HUES6 (cell line): ENCODE results near the gene CBARP.

Experiments
- H3K27ac ChIP-seq: 2 replicates; pipeline ENCODE4 v1.7.0; 2013; ENCODE audit warnings: low read depth, mild to moderate bottlenecking, low read length, inconsistent platforms
- H3K27me3 ChIP-seq: 2 replicates; pipeline ENCODE4 v1.6.1; 2013; ENCODE audit warnings: low read length; ENCODE audit not compliant: control insufficient read depth, insufficient read depth
- H3K36me3 ChIP-seq: 2 replicates; pipeline ENCODE4 v1.6.1; 2013; ENCODE audit warnings: low read length; ENCODE audit not compliant: control insufficient read depth, insufficient read depth
- H3K4me1 ChIP-seq: 2 replicates; pipeline ENCODE4 v1.6.1; 2013; ENCODE audit warnings: low read length; ENCODE audit not compliant: control insufficient read depth, insufficient read depth
- H3K4me3 ChIP-seq: 2 replicates; pipeline ENCODE4 v1.5.1; 2013; ENCODE audit warnings: low read depth, low read length
- H3K9ac ChIP-seq: one replicate; pipeline ENCODE4 v1.6.1; 2013; ENCODE audit warnings: mild to moderate bottlenecking, low read length
- H3K9me3 ChIP-seq: 2 replicates; pipeline ENCODE4 v1.6.1; 2013; ENCODE audit warnings: low read depth, low read length; ENCODE audit not compliant: control insufficient read depth, insufficient read depth

CBARP gene

GRCh38 chr19:1232652-1233072, 5.1 kb downstream of the CBARP start:
- Histone ChIP-seq H3K9ac (no peak overlapping the region), H3K27me3 (no peaks in the 10 kb centered on the region), H3K9me3 (no peaks in the 10 kb centered on the region), H3K4me3 (no peak overlapping the region), H3K27ac (no peak overlapping the region), H3K36me3 (peaks cover 49% of the 10 kb centered on the region), H3K4me1 (peaks cover 5% of the 10 kb centered on the region; the same call in 1 of the 2 replicates)

GRCh38 chr19:1231729-1232637, 5.8 kb downstream of the CBARP start:
- H3K9ac ChIP-seq, result no peak overlapping the region

GRCh38 chr19:1230783-1231489, 6.9 kb downstream of the CBARP start:
- Histone ChIP-seq H3K9me3 (no peaks in the 10 kb centered on the region), H3K9ac (no peak overlapping the region), H3K36me3 (peaks cover 62% of the 10 kb centered on the region), H3K4me1 (no peaks in the 10 kb centered on the region), H3K4me3 (no peak overlapping the region), H3K27ac (no peak overlapping the region), H3K27me3 (no peaks in the 10 kb centered on the region)

More at GRCh38 chr19:1231729-1232637, 5.8 kb downstream of the CBARP start:
- peaks cover 53% of the 10 kb centered on the region for H3K36me3 ChIP-seq
- no peaks in the 10 kb centered on the region for H3K9me3 ChIP-seq
- no peaks in the 10 kb centered on the region for H3K27me3 ChIP-seq
- H3K4me1 ChIP-seq, result peaks cover 5% of the 10 kb centered on the region; the same call in 1 of the 2 replicates
- no peak overlapping the region for H3K27ac ChIP-seq
- H3K4me3 ChIP-seq, result no peak overlapping the region

- H3K9me3 ChIP-seq, result no peaks in the 10 kb centered on the region
- no peak overlapping the region for H3K27ac ChIP-seq
- H3K4me1 ChIP-seq, result no peaks in the 10 kb centered on the region
- H3K4me3 ChIP-seq, result no peak overlapping the region
- H3K9ac ChIP-seq, result no peak overlapping the region
- H3K36me3 ChIP-seq, result peaks cover 60% of the 10 kb centered on the region
- no peaks in the 10 kb centered on the region for H3K27me3 ChIP-seq
Measured at GRCh38 chr19:1229924-1230782, 7.7 kb downstream of the CBARP start.

GRCh38 chr19:1229056-1229923, 8.5 kb downstream of the CBARP start:
- no peaks in the 10 kb centered on the region for H3K27me3 ChIP-seq
- no peaks in the 10 kb centered on the region for H3K9me3 ChIP-seq
- H3K27ac ChIP-seq, result no peak overlapping the region
- H3K9ac ChIP-seq, result no peak overlapping the region
- H3K4me3 ChIP-seq, result no peak overlapping the region
- peaks cover 60% of the 10 kb centered on the region for H3K36me3 ChIP-seq
- no peaks in the 10 kb centered on the region for H3K4me1 ChIP-seq

GRCh38 chr19:1228161-1228957, 9.4 kb downstream of the CBARP start:
- Histone ChIP-seq H3K27ac (no peak overlapping the region), H3K9ac (no peak overlapping the region), H3K9me3 (no peaks in the 10 kb centered on the region), H3K27me3 (no peaks in the 10 kb centered on the region), H3K36me3 (peaks cover 54% of the 10 kb centered on the region), H3K4me3 (no peak overlapping the region), H3K4me1 (no peaks in the 10 kb centered on the region)

- no peak overlapping the region for H3K4me3 ChIP-seq
- H3K36me3 ChIP-seq, result peaks cover 54% of the 10 kb centered on the region
- no peak overlapping the region for H3K27ac ChIP-seq
- H3K27me3 ChIP-seq, result no peaks in the 10 kb centered on the region
- no peaks in the 10 kb centered on the region for H3K4me1 ChIP-seq
- H3K9ac ChIP-seq, result no peak overlapping the region
- H3K9me3 ChIP-seq, result no peaks in the 10 kb centered on the region
Measured at GRCh38 chr19:1227304-1228054, 10.3 kb downstream of the CBARP start.

- Histone ChIP-seq H3K9me3 (no peaks in the 10 kb centered on the region), H3K27ac (no peak overlapping the region), H3K27me3 (no peaks in the 10 kb centered on the region), H3K4me3 (no peak overlapping the region), H3K36me3 (peaks cover 51% of the 10 kb centered on the region), H3K4me1 (no peaks in the 10 kb centered on the region), H3K9ac (no peak overlapping the region)
Measured at GRCh38 chr19:1226522-1227303, 11.1 kb downstream of the CBARP start.

GRCh38 chr19:1226227-1226518, 11.6 kb downstream of the CBARP start:
- Histone ChIP-seq H3K4me1 (no peaks in the 10 kb centered on the region), H3K27ac (no peak overlapping the region), H3K36me3 (peaks cover 51% of the 10 kb centered on the region), H3K9me3 (no peaks in the 10 kb centered on the region), H3K4me3 (no peak overlapping the region), H3K27me3 (no peaks in the 10 kb centered on the region), H3K9ac (no peak overlapping the region)
